ENCODE results near the gene GAB4. TPM values are rescaled to one million over a fixed set of nuclear protein-coding genes. Genes with fewer than 3 reads are reported as not detected.

Gene GAB4
- total and polyA plus RNA-seq, 2 experiments from 2014 or later, result 1.5 to 1.7 TPM

DNA sequence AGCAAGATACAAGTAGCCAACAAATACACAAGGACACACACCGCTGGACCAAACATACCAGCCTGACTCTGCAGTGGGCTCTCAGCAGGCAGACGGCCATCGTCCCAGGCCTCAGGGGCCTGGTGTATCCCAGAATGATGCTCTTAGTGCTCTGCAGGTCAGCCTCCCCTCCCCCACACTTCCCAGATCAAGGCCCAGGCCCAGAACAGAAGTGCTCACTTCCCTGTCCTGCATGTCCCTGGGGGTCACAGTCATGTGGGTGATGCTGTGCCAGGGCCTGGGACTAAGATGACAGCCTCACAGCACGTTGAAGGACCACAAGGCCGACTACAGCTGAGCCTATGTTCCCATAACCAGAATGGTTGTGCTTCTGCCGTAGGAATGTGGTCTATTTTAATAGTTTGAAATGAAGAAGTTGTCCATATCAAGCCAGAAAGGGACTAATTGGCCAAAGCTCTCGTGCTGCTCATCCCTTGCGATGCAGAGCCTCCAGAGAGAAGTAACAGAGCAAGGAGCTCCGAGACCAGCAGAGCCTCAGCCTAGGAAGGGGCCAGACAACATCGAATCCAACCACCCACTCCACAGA, 48.6 kb downstream of the GAB4 start (continued):
- TF ChIP-seq, protein P1, sequence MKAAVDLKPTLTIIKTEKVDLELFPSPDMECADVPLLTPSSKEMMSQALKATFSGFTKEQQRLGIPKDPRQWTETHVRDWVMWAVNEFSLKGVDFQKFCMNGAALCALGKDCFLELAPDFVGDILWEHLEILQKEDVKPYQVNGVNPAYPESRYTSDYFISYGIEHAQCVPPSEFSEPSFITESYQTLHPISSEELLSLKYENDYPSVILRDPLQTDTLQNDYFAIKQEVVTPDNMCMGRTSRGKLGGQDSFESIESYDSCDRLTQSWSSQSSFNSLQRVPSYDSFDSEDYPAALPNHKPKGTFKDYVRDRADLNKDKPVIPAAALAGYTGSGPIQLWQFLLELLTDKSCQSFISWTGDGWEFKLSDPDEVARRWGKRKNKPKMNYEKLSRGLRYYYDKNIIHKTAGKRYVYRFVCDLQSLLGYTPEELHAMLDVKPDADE (IDR thresholded peaks at IDR 0.05), result no peak
- TF ChIP-seq CREB1 (CRISPR knock-in tag; IDR thresholded peaks at IDR 0.05; ENCODE audit: low read depth), result no peak

DNA sequence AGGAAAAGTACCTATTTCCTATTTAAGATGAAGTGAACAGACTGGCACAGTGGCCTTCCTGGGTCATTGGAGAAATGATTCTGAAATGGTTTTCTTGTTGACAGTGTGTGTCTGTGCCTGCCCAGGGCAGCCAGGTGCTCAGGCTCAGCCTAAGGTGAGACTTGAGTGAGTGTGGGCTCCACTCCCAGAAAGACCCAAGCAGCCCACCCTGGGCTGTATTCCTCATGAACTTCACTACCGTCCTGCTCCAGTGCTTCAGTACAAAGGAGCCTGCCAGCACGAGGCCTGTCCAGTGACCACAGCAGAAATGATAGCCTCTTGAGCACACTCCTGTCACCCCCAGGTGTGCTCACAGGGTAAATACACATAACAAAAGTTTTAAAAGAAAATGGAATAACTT, 49.5 kb downstream of the GAB4 start:
- Mint-ChIP-seq H3K4me1 (no peaks in the 10 kb centered on the region), H3K4me3 (no peak overlapping the region), H3K9me3 (peaks cover 87% of the 10 kb centered on the region), H3K27me3 (ENCODE audit: insufficient read depth, low read depth, poor library complexity) (peaks cover 8% of the 10 kb centered on the region), H3K27ac (no peak overlapping the region), H3K36me3 (ENCODE audit: low read depth) (peaks cover 5% of the 10 kb centered on the region; the same call in 2 of the 3 replicates)
- Histone ChIP-seq H3K36me3 (ENCODE audit: insufficient read depth) (no peaks in the 10 kb centered on the region), H2AFZ (no peak overlapping the region), H3K4me3 (no peak overlapping the region), H4K20me1 (replicated peaks; ENCODE audit: insufficient read depth) (no peaks in the 10 kb centered on the region), H3F3A (replicated peaks; ENCODE audit: low read depth) (no peaks in the 10 kb centered on the region), H3K4me2 (no peak overlapping the region), H3K27ac (ENCODE audit: low read depth) (no peak overlapping the region), H3K9me2 (ENCODE audit: insufficient read depth) (peaks cover under 1% of the 10 kb centered on the region; the same call in 1 of the 2 replicates), H3K27me3 (ENCODE audit: insufficient read depth) (no peaks in the 10 kb centered on the region), H3K4me1 (ENCODE audit: insufficient read depth) (no peaks in the 10 kb centered on the region), H3K79me2 (replicated peaks; ENCODE audit: insufficient read depth) (no peaks in the 10 kb centered on the region)
- no peak for ATAC-seq
- DNase-seq (ENCODE audit: low spot score), result no peak
- TF ChIP-seq POLR2AphosphoS5 (IDR thresholded peaks at IDR 0.05; ENCODE audit: low read depth), result no peak
- TF ChIP-seq EZH2phosphoT487 (IDR thresholded peaks at IDR 0.05; ENCODE audit: unreplicated experiment), result no peak
- no peak for TF ChIP-seq EZH2 (IDR thresholded peaks at IDR 0.05; ENCODE audit: low read depth, unreplicated experiment)
- no peak for TF ChIP-seq ZNF331 (CRISPR knock-in tag; IDR thresholded peaks at IDR 0.05; ENCODE audit: low read depth)
- TF ChIP-seq JUNB (IDR thresholded peaks at IDR 0.05; ENCODE audit: unreplicated experiment), result no peak
- TF ChIP-seq CREB1 (CRISPR knock-in tag; IDR thresholded peaks at IDR 0.05; ENCODE audit: low read depth), result no peak
- TF ChIP-seq, protein P2, sequence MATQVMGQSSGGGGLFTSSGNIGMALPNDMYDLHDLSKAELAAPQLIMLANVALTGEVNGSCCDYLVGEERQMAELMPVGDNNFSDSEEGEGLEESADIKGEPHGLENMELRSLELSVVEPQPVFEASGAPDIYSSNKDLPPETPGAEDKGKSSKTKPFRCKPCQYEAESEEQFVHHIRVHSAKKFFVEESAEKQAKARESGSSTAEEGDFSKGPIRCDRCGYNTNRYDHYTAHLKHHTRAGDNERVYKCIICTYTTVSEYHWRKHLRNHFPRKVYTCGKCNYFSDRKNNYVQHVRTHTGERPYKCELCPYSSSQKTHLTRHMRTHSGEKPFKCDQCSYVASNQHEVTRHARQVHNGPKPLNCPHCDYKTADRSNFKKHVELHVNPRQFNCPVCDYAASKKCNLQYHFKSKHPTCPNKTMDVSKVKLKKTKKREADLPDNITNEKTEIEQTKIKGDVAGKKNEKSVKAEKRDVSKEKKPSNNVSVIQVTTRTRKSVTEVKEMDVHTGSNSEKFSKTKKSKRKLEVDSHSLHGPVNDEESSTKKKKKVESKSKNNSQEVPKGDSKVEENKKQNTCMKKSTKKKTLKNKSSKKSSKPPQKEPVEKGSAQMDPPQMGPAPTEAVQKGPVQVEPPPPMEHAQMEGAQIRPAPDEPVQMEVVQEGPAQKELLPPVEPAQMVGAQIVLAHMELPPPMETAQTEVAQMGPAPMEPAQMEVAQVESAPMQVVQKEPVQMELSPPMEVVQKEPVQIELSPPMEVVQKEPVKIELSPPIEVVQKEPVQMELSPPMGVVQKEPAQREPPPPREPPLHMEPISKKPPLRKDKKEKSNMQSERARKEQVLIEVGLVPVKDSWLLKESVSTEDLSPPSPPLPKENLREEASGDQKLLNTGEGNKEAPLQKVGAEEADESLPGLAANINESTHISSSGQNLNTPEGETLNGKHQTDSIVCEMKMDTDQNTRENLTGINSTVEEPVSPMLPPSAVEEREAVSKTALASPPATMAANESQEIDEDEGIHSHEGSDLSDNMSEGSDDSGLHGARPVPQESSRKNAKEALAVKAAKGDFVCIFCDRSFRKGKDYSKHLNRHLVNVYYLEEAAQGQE (IDR thresholded peaks at IDR 0.05; ENCODE audit: unreplicated experiment), result no peak
- TF ChIP-seq STAT1 (IDR thresholded peaks at IDR 0.05; ENCODE audit: unreplicated experiment), result no peak
- no peak for TF ChIP-seq NANOG (IDR thresholded peaks at IDR 0.05; ENCODE audit: borderline replicate concordance)
- TF ChIP-seq, protein P1 (IDR thresholded peaks at IDR 0.05), result no peak
- TF ChIP-seq, protein P3, sequence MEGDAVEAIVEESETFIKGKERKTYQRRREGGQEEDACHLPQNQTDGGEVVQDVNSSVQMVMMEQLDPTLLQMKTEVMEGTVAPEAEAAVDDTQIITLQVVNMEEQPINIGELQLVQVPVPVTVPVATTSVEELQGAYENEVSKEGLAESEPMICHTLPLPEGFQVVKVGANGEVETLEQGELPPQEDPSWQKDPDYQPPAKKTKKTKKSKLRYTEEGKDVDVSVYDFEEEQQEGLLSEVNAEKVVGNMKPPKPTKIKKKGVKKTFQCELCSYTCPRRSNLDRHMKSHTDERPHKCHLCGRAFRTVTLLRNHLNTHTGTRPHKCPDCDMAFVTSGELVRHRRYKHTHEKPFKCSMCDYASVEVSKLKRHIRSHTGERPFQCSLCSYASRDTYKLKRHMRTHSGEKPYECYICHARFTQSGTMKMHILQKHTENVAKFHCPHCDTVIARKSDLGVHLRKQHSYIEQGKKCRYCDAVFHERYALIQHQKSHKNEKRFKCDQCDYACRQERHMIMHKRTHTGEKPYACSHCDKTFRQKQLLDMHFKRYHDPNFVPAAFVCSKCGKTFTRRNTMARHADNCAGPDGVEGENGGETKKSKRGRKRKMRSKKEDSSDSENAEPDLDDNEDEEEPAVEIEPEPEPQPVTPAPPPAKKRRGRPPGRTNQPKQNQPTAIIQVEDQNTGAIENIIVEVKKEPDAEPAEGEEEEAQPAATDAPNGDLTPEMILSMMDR (conservative IDR thresholded peaks at IDR 0.05; ENCODE audit: low read depth in 2 of 2), result no peak
